GM21447 (cell line): Measurements from ENCODE around the gene PPP1R3A.
"Not testable (repeated sequence)": the region's sequence is repeated elsewhere in the genome, so short reads cannot be mapped to it uniquely, and the experiment has no call there.

ENCODE experiments used
- ATAC-seq: cut with Tn5 transposase; IDR thresholded peaks from one replicate; pipeline ENCODE4 v1.9.1; 2021; ENCODE audit not compliant: unreplicated experiment

Gene PPP1R3A, protein sequence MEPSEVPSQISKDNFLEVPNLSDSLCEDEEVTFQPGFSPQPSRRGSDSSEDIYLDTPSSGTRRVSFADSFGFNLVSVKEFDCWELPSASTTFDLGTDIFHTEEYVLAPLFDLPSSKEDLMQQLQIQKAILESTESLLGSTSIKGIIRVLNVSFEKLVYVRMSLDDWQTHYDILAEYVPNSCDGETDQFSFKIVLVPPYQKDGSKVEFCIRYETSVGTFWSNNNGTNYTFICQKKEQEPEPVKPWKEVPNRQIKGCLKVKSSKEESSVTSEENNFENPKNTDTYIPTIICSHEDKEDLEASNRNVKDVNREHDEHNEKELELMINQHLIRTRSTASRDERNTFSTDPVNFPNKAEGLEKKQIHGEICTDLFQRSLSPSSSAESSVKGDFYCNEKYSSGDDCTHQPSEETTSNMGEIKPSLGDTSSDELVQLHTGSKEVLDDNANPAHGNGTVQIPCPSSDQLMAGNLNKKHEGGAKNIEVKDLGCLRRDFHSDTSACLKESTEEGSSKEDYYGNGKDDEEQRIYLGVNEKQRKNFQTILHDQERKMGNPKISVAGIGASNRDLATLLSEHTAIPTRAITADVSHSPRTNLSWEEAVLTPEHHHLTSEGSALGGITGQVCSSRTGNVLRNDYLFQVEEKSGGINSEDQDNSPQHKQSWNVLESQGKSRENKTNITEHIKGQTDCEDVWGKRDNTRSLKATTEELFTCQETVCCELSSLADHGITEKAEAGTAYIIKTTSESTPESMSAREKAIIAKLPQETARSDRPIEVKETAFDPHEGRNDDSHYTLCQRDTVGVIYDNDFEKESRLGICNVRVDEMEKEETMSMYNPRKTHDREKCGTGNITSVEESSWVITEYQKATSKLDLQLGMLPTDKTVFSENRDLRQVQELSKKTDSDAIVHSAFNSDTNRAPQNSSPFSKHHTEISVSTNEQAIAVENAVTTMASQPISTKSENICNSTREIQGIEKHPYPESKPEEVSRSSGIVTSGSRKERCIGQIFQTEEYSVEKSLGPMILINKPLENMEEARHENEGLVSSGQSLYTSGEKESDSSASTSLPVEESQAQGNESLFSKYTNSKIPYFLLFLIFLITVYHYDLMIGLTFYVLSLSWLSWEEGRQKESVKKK

DNA sequence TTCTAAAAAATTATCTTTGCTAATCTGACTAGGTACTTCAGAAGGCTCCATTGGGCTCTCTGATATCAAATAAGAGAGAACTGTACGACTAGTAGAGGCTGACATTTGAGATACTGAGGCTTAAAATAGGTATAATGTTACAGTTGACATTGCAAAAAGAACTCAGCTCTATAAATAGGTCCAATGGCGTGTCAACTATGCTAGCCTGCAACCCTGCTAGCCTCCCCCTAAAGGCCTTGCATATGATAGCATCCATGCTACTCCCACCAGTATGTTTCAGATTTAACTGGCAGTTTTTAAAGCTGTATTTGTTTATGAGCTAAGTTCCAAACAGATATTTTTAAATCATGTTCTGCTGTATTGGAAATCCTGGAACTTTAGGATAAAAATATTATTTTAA lies at the start of gene PPP1R3A:
TSS of gene PPP1R3A (minus strand) at position 64 of the 400 bp plus-strand sequence. CDS start at position 51, 13 bp downstream.
- ATAC-seq = no peak

DNA sequence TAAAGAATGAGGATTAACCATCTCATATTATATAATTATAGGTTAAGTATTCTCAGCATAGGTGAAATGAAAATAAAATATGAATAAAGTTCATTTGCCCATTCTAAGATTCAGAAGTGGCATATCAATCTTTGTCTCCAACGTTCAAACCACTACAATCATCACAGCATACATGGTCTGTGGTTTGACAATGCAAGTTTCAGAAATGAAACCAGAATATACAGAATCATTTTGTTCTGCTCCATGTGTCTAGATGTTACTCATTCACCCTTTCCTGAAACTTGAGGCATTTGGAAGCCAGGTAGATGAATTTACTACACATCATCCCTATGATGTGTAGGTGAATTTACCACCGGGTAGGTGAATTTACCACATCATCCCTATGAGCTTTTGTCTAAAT lies 44.5 kb upstream of the PPP1R3A start:
- no peak for ATAC-seq

DNA sequence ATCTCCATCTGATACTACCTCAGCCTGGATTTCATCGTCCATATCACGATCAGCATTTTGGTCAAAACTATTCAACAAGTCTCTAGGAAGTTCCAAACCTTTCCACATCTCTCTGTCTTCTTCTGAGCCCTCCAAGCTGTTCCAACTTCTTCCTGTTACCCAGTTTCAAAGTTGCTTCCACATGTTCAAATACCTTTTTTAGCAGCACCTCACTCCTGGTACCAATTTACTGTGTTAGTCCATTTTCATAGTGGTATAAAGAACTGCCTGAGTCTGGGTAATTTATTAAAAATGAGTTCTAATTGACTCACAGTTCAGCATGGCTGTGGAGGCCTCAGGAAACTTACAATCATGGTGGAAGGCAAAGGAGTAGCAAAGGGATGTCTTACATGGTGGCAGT lies 41.1 kb upstream of the PPP1R3A start:
- no peak for ATAC-seq

DNA sequence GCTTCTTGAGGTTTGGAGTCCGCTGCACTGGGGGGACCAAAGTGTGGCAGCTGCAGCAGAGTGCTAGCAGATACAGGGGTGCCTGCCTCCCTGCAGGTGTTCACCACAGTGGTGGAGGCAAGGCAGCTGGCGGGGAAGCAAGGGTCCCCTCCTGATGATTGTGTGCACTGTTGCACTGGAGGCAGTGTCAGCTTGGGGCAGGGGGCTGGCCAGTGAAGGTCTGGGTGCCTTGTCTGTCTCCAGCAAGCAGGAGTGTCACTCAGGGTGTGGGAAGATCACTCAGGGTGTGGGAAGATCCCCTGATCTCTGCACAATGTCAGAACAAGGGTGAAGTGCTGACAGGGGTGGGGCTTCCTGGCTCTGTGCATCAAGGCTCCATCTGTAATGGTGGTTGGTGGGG lies 36.3 kb upstream of the PPP1R3A start:
- no peak for ATAC-seq

DNA sequence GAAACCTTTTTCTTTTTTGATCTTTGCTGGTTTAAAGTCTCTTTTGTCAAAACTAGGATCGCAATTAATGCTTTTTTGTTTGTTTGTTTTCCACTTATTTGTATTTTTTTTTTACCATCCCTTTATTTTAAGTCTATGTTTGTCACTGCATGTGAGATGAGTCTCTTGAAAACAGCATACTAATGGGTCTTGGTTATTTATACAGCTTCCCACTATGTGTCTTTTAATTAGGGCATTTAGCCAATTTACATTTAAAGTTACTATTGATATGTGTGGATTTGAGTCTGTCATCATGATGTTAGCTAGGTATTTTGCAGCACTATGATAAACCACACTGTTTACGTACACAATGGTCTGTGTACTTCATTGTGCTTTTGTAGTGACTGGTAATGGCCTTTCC lies 34.7 kb upstream of the PPP1R3A start:
- ATAC-seq = no peak

DNA sequence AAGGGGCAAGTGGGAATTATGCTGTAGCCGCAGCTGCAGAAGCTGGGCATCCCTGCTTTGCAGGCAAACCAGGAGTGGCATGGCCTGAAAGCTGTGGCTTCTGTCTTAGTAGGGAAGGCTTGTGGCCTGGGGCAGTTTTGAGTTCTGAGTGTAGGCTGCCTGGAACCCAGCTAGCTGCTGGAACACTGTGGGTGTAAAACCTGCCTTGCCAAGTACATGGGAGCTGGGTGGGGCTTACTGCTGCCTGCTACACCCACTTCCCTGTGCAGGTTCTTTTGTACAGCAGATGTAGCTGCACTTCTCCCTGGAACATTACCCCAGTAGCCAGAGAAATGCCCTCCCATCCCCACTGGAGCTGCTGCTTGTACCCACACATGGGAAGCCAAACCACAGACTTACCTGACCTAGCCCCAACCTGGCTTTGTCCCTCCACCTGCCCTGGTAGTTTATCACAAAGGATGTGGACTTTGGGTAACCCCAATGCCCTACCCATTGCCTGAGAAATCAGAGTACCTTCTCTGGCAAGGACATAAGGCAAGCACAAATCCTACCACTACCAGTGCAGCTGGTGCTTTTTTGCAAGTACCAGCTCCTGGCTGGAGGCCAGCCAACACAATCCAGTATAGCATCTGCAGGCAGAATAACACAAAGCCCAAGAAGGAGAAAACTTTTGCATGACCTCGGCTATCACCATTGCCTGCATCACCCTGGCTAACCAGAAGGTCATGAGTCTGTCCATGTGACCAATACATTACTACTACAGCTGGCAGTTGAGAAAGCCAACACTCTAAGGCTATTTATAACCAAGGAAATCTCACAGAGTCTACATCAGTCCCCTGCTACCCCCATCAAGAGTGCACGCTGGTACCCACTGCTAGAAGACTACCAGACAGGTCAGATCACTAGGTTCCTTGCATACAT lies 26.5 kb upstream of the PPP1R3A start:
- no peak for ATAC-seq

DNA sequence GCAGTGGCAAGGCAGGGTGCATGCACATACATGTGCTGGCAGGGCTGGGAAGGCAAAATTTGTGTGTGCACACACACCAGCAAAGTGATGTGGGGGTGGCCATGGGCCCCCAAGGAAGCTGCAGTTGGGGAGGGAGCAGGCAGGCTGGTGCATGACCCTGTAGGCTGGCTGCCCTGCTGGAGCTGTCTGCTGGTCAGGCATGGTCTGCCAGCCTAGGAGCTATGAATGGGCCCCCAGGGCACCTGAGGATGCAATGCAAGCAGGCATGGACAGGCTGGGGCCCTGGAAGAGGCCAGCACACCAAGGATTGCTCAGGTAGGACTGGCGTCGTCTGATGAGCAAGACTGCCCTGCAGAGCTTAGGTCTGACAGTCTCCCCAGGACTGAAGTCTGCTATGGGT lies 18.2 kb upstream of the PPP1R3A start:
- ATAC-seq = no peak

DNA sequence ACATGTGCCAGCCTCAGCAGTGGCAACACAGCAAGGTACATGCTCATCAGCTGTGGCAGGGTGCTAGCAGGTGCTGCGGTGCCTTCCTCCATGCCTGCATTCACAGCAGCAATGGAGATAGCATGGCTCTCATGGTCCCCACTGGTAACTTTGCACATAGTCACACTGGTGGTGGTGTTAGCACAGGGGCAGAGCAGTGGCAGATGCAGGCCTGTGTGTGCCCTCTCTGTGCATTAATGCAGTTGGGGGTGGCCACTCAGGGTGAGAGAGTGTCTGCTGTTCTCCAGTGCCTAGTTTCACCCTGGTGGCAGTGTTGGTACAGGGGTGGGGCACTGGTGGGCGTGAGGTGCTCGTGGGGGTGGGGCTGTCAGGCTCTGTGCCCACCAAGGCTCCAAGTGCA lies 17.7 kb upstream of the PPP1R3A start:
- ATAC-seq = no peak

DNA sequence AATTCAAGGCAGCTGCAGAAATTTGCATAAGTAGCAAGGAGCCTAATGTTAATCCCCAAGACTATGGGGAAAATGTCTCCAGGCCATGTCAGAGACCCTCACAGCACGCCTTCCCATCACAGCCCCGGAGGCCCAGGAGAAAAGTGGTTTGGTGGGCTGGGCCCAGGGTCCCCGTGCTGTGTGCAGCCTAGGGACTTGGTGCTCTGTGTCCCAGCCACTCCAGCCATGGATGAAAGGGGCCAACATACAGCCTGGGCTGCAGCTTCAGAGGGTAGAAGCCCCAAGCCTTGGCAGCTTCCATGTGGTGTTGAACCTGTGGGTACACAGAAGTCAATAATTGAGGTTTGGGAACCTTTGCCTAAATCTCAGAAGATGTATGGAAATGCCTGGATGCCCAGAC lies 10.6 kb upstream of the PPP1R3A start:
- ATAC-seq = not testable (repeated sequence)

DNA sequence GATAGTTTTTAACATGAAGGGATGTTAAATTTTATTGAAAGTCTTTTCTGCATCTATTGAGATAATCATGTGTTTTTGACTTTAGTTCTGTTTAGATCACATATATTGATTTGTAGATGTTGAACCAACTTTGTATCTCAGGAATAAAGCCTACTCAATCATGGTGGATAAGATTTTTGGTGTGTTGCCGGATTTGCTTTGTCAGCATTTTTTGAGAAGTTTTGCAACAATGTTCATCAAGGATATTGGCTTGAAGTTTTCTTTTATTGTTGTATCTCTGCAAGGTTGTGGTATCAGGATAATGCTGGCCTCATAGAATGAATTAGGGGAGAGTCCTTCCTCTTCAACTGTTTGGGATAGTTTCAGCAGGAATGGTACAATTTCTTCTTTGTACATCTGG lies 9.3 kb upstream of the PPP1R3A start:
- ATAC-seq = no peak

DNA sequence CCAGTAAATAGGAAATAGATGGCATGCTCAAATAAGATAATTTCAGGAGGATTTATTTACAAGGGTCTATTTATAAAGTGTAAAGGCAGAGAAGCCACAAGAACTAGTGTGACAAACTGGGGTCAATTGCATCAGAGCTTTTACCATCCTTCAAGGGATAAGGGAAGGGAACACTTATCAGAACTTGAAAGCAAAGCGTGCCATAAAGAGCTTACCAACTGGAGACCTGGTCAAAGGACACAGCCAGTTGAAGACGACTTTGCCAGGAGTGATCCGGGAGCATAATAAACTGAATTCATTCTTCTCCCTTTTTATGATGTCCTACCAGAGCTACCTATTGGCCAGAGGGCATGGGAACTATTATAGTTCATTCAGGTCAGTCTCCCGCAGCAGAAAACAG lies 3.2 kb upstream of the PPP1R3A start:
- ATAC-seq = no peak

DNA sequence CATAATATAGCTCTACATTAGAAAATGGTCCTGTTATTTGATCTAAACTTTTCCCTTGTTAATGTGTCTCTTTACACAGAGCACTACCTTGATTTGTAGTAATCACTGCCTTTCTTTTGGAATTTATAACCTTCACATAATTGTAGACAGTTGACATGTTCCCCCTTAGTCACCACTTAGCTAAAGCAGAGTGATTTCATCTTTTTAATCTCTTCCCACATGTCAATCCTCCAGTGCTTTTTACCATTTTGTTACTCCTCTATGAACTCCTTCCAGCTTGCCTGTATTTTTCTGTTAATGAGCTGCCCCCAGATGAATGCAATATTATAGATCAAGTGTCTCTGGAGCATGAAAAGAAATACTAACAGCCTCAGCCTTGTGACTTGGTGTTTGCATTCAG lies 2.6 kb upstream of the PPP1R3A start:
- ATAC-seq = no peak

DNA sequence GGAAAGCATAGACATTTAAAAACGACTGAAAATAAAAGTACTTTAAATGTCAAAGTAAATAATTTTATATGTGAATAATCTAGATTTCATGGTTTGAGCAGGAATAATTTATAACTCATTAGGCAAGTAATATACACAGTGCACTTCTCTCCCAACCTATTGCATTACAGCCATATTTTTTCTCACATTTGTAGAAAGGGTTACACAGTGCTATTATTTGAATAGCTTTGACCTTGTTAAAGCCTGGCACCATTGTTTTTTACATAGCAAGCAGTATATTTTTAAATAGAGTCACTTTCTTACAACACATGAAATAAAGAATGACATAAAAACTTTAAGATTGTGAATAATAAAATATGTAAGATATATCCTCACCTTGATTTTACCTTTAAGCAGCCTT lies 969 bp downstream of the PPP1R3A start:
- ATAC-seq = no peak

DNA sequence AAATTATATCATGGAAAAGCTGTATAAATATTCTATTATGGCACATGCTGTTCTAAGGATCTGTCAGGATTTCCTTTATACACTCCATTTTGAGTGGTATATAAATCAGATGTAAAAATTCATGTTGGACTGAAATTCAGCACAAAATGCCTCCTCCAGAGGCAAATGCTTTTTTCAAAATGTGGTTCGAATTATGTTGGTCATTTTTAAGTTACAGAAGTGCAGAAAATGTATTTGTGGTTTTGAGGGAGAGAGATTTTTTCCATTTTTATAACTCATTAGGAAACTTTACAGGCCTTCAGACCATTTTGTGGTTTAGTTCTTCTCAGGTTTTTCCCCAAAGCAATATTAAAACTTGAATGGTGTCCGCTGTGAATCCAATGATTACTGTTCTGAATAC lies 2.9 kb downstream of the PPP1R3A start:
- no peak for ATAC-seq

DNA sequence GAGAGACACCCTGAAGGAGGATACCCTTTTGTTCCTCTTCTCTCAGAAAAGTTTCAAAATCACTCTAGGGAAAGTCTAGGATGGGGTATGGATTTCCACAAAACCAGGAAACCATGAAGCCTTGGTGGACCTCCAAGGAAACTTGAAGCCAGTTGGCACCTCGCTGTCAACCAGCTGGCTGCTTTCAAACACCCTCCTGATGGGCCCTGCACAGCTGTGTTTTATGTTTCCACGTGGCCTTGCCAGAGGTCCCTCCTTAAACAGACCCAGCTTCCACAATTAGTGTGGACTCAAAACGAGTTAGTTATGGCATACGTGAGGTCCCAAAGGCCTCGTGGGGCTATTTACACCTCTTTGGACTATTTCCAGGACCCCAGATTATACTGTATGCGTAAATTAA lies 5.9 kb downstream of the PPP1R3A start:
- no peak for ATAC-seq

DNA sequence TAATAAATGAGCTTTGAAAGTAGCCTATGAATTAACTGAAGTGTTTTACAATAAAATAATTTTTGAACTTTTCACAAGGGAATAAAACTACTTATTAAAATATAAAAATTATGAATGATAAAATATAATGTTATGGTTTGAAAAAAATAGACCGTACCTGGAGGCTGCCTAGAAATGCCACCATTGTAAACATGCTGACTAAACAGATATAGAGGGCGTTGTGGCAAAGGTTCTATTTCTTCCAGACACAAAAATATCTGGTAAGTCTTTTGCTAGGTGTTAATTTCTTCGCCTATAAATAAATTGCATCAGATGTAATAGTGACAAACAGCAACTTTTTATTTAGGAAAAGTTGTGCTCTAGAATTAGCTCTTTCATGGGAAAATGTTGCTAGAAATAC lies 11.2 kb downstream of the PPP1R3A start:
- no peak for ATAC-seq

DNA sequence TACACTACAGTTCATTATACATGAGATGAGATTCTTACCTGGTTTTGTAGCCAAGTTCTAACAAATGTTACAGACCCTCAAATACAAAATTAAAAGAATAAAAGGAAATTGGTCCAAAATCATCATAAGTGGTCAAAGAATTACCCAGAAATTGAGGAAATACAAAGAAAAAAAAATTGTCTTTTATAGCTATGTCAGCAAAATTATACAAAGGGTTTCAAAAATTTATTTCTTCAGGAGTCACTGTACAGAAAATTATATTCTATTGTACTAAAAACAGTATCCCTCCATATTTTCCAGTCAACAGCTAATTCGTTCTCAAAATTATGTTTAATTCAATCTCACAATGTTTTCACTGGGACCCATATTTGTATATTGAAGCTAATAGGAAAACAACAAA lies 14.3 kb downstream of the PPP1R3A start:
- ATAC-seq = no peak

DNA sequence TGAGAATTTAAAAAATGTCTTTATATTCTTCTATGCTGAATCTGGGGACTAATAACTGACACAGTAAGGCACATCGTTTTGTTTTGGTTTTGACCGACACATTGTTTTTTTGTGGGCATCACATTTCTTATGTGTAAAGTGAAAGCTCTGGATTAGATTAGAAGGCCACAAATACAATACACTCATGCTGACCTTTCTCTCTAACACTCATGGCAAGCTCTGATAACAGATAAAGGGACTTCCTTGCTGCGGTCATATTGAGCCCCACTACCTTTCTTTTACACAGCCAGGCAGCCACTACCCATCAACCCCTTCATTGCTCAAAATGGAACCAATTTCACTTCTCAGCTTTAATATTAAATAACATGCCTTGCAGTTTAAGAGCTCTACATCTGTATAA lies 26.0 kb downstream of the PPP1R3A start:
- ATAC-seq = no peak

DNA sequence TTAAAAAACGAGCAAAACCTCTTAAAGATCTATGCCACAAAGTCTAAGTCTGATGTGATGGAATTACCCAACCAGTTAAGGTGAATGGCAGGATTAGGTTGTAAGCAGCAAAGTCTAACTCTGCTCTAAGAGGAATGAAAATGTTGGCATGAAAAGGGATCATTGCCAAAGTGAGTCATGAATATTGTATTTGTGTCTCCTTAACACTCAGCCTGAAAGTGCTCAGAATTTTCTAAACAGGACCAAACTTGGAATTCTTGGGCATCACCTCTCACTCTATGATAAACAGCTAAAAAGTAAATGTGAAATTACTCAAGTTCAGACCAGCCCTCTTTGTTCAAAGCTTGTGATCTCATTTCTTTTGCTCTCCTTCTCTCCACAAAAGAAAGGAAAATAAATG lies 27.0 kb downstream of the PPP1R3A start:
- no peak for ATAC-seq

DNA sequence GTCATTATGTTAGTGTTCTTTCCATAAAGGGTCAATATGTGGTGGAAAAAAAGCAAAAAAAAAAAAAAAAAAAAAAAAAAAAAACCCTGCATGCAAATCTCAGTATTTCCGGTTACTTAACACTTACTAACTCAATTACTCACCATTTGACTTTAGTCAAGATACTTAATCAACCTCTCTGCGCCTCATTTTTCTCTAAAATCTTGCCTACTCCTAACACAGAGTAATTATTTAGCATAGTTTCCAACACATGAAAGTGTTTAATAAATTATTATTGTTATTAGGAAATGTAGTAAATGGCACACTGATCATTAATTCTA lies 27.8 kb downstream of the PPP1R3A start:
- no peak for ATAC-seq
